Fibroblast of skin of abdomen (primary cell): Measurements from ENCODE around the gene DENND4A.
"Not testable (repeated sequence)": the region's sequence is repeated elsewhere in the genome, so short reads cannot be mapped to it uniquely, and the experiment has no call there.

Experiments used
- DNase-seq: peaks from one replicate; pipeline ENCODE4 v3.0.0-alpha.2; 2013

DENND4A gene

DNA sequence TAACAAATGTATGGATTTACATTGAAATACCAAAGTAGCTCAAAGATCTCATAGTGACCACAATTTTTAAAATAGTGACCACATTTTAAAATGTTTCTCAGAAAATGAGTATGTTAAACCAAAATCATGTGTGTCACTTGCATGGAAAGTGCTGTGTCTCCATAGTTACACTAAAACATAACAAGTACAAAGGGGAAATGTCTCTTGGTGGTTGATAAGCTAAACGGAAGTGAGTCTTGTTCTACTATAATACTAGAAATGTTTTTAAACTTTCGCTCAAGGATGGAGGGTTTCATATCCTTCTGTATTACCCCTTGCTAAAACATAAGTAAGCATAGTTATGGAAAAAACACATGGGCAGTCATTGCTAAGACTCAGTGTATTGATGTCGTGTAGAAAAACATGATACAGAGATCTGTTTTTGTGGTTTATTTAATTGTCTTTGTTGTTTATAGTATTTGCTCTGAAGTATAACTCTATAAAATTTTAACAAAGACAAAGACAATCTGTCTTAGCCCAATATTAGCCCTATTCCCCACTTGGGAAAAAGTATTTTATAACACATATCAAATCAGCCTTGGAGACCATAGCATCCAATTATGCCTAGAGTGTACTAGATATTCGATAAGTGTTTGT, 27.0 kb upstream of the DENND4A start:
- no peak for DNase-seq

DNA sequence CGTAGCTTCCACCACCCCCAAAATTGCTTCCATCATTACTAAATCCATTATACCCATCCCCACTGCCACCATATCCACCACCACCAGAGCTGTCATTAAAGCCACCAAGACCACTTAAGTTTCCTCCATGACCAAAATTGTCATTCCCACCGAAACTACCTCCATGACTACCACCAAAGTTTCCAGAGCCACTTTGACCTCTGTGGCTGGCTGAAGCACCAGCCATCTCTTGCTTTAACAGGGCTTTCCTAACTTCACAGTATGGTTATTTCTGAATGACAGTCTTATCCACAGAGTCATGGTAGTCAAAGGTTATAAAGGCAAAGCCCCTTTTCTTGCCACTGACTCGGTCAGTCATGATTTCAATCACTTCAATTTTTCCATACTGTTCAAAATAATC, 24.3 kb upstream of the DENND4A start:
- no peak for DNase-seq

DNA sequence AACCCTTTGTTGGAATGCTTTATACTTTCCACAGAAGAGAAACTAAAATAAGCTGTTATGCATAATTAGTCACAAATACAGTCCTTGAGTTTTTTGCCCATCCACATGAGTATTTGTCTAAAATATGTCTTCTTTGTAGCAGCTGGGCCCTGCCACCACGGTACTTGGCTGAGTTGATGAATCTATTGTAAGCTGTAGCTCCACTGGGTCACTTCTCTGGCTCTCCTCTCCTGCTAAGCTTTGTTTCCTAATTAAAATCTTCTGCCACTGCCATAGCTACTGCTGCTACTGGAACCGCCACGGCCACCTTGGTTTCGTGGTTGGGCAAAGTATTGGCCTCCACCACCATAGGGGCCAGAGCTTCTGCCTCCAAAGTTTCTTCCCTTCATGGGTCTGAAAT, 23.9 kb upstream of the DENND4A start:
- DNase-seq = not testable (repeated sequence)

DNA sequence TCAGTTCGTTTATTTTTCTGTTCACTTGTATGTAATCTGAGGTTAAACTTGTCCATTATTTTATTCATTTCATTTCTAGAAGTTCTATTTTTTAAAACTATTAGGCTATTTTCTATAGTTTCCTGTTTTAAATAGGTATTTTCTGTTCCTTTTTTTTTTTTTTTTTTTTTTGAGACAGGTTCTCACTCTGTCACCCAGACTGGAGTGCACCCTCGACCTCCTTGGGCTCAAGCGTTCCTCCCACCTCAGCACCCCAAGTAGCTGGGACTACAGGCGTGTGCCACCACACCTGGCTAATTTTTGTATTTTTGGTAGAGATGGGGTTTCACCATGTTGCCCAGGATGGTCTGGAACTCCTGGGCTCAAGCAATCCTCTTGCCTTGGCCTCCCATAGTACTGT, 22.2 kb upstream of the DENND4A start:
- DNase-seq = not testable (repeated sequence)

DNA sequence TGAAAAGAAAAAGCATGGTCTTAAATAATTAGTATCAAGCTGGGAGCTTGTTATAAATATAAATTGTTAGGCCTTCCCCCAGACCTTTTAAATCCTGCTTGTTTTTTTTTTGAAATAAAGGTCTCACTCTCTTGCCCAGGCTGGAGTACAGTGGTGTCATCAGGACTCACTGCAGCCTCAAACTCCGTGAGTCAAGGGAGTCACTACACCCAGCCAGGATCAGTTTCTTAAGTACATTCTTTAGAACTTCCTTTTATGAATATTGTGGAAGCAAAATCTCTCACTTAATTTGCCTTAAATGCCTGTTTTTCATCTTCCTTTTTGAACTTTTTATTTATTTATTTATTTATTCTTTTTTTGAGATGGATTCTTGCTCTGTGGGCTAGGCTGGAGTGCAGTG, 20.8 kb upstream of the DENND4A start:
- DNase-seq = no peak

DNA sequence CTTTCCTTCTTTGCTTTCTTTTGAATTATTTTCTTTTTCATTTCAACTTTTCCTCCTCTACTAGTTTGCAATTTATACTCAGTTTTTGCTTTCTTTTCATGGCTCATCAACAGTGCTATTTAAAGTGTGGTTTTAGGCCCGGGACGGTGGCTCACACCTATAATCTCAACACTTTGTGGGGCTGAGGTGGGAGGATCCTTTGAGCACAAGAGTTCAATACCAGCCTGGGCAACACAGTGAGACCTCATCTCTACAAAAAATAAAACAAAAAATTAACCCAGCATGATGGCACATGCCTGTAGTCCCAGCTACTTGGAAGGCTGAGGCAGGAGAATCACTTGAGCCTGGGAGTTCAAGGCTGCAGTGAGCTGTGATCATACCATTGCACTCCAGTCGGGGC, 20.4 kb upstream of the DENND4A start:
- DNase-seq = no peak

DNA sequence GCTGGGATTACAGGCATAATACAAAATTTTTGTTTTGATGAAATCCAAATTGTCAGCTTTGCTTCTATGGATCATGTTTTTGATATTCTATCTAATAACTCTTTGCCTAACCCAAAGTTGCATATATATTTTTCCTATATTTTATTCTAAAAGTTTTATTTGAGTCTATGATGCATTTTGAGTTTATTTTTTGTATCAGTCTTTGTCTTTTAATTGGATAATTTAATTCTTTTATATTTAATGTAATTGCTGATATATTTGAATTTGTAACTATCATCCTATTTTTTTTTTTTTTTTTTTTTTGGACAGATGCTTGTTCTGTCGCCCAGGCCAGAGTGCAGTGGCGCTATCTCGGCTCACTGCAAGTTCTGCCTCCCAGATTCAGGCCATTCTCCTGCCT, 19.7 kb upstream of the DENND4A start:
- DNase-seq = no peak

DNA sequence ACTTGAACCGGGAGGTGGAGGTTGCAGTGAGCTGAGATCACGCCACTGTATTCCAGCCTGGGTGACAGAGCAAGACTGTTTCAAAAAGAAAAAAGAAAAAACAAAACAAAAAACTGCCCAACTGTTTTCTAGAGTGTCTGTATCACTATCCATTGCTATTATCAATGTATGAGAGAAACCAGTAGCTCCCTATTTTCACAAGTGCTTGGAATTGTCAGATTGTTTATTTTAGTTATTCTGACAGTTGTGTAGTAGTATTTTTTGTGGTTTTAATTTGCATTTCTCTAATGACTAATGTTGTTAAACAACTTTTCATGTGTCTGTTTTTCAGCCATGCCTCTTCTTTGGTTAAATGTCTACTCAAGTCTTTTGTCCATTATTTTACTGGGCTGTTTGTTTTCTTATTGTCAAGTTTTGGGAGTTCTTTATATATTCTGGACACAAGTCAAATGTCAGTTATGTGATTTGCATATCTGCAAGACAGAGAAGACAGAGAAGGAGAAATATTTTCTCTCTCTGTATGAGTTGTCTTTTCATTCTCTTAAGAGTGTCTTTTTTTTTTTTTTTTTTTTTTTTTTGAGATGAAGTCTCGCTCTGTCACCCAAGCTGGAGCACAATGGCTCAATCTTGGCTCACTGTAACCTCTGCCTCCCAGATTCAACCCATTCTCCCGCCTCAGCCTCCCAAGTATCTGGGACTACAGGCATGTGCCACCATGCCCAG, 19.1 kb upstream of the DENND4A start:
- DNase-seq = not testable (repeated sequence)

DNA sequence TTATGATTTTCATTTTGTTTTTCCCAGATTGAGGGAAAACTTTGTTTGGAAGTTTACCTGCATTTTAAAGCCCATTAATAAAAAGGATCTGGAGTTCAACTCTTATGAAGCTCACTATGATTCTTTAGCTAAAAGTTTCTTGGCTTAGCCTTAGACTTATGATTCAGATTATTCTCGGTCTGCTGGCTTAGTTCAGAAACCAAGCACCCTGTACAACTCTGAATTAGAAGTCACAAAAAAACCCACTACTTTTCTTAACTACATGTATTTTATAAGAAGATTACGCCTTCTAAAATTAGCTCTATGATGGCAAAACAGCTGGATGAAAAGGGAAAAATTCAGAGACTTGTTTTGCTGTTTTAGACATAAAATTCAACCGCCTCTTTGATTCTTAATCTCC, 14.3 kb upstream of the DENND4A start:
- no peak for DNase-seq

DNA sequence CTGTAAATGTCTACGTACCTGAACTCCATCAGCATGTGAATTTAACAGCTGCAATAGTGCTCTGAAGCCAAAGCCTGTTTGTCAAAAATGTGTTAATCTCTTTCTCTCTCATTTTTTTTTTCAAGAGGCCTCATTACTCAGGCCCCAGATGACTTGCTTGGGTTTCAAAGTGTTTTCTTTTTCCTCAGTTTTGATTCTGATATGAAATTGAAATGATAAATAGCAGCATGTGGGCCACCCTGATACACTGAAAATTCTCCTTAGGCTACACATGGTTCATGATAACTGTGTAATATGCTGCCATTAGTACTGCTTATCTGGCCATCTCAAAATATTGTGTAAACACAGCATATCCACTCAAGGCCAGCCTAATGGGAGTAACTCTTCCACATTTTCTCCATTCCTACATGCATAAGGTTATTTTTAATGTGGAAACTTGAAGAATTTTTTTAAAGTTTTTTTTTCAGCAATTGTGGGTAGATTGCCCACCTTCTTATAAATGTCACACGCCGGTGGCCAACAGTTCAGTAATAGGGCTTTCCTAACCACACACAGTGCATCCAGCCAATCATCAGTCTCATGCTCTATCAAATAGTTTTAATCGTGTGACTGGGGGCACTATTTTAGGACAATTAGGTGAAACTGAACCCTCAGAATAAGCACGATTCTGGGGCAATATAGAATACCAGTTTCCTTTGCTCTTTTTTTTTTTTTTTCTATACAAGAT, 13.1 kb upstream of the DENND4A start:
- DNase-seq = no peak

DNA sequence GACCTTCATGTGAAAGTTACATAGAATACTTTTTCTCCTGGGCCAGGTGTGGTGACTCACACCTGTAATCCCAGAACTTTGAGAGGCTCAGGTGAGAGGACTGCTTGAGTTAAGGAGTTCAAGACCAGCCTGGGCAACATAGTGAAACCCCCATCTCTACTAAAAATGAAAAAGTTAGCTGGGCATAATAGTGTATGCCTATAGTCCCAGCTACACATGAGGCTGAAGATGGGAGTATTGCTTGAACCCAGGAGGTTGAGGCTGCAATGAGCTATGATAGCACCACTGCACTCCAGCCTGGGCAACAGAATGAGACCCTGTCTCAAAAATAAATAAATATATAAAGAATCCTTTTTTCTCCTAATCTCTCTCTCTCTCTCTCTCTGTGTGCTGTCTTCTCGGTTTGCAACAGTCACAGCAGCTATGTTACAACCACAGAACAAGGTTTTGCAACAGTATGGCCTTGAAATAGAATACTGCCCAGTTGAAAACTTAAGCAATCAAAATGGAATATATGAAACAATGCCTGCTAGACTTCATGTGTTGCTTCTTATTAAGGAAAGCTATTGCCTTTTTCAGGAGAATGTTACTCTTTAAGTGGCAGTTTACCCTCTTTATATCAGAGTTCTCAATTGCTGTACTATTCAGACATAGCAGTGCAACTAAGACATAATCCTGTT, 12.3 kb upstream of the DENND4A start:
- peak; percentile 32 for DNase-seq

DNA sequence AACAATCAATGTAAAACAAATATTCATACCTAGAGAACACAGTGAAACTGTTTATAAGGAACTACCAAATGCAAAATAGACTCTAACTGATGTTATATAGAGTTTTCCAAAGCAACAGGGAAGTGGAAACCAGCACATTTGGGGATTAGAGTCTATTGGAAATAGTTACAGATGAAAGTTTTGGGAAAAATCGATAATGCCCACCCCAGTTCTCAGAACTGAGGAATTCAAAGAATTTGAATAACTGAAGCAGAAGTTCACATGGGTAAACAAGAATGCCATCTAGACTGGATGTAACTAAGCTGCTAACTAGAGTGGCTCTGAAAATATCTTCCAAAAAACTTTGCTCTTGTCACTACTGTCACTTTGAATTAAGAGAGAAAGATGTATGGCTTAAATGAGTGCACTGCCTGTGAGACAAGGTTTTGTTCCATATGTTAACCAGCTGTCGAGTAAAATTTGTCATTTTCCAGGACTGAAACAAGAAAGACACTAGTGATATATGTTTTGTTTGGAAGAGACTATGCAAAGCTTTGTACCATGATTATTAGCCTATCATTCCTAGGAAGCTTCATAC, 9.2 kb upstream of the DENND4A start:
- no peak for DNase-seq

DNA sequence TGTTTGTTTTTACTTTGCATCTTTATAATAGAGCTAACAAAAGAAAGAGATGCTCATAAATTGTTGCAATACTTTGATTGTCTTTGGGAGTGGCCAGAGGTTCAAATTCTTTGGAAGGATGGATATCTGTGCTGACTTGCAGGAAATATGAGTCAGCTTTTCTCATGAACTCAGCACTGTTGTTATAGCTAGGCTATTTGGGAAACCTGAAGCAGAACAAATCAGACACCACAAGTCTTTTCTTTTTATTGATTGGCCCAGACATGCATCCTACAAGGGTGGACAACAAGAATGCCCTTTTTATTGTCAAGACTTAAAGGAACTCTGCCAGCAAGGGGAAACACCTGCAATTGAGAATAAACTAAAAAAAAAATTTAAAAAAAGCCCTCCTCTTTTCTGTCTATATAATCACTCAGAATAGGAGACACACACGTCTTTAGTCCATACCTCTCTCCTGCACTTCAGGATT, 4.6 kb upstream of the DENND4A start:
- peak; percentile 57 for DNase-seq

DNA sequence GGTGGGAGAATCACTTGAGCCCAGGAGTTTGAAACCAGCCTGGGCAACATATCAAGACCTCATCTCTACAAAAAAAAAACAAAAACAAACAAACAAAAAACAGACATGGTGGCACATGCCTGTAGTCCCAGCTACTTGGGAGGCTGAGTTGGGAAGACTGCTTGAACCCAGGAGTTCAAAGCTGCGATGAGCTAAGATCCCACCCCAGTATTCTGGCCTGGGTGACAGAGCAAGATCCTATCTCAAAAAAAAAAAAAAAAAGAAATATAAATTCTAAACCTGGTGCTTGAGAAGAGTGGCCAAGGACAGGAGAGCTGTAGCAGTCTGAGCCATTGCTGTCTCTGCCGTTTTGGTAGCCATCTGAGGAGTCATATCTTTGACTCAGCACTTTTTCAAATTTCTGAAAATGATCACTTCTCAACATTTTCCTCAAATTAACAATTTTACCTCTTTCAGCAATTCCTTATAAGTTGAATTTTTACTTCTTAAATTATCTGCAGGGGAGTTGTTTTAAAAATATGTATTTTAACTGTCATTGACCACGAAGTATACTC, 3.6 kb upstream of the DENND4A start:
- DNase-seq = no peak

DNA sequence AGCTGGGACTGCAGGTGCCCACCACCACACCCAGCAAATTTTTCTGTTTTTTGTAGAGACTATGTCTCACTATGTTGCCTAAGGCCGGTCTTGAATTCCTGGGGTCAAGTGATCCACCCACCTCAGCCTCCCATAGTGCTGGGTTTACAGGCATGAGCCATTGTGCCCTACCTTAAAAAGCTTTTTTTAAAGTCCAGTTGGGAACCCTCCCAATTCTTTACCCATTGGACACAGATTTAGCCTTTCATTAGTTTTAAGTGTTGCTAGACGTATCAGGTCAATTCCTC, 1.7 kb upstream of the DENND4A start:
- no peak for DNase-seq

DNA sequence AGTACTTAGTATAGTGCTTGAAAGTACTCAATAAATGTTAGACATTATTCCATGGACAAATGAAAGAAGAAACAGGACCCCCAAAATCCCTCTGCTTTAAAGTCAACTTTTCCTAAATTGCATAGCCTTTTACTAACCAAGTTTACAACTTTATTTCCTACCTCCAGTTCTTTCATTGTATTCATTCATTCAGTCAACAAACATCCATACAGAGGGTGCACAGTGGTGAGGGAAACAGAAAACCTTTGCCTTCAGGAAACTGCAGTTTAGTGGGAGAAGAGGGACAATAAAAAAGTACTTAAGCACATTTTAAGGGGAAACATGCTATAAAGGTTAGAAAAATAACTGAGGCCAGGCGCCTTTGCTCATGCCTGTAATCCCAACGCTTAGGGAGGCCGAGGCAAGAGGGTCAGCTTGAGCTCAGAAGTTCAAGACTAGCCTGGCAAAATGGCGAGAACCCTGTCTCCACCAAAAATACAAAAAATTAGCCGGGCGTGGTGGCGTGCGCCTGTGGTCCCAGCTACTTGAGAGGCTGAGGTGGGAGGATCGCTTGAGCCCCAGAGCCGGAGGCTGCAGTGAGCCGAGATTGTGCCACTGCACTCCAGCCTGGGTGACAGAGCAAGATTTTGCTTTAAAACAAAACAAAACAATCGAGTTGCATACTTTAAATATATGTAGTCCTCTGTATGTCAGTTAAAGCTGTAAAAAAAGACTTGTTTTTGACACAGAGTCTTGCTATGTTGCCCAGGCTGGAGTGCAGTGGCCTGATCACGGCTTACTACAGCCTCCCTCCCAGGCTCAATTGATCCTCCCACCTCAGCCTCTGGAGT, 1.1 kb upstream of the DENND4A start:
- DNase-seq = no peak

DNA sequence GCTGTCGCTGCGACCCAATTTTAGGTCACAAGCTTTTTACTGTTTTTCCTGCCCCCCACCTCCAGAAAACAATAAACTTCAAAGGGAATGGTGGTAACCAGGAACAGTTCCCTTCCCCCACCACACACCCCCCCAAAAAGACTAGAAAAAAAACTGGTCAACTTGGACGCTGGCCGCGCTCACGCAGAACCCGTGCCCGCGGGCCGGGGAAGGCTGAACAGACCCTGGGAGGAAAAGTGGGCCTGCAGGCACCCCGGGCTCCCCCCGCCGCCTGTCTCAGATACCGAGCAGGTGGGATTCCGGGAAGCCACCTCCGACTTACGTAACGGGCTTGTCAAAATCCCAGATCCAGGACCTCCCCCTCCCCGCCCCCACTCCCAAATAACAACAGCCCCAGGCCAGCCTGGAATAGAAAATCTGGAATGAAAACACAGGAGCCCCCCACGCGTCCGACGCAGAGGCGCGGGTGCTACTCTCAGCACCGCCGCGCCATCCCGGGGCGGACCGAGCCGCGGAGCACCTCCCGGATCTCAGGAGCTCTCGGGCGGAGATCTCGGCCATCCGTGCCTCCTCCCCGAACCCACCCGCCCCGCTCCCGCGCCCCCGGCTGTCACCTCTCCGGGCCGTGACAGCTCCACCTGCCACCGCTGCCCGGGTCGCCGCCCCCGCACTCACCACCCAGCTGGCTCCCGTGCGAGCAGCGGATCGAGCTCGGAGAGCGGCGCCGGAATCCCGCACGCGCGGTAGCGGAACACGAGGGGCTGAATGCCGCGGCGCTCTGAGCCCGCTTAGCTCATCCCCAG, 557 bp downstream of the DENND4A start:
- DNase-seq = peak; percentile 32

DNA sequence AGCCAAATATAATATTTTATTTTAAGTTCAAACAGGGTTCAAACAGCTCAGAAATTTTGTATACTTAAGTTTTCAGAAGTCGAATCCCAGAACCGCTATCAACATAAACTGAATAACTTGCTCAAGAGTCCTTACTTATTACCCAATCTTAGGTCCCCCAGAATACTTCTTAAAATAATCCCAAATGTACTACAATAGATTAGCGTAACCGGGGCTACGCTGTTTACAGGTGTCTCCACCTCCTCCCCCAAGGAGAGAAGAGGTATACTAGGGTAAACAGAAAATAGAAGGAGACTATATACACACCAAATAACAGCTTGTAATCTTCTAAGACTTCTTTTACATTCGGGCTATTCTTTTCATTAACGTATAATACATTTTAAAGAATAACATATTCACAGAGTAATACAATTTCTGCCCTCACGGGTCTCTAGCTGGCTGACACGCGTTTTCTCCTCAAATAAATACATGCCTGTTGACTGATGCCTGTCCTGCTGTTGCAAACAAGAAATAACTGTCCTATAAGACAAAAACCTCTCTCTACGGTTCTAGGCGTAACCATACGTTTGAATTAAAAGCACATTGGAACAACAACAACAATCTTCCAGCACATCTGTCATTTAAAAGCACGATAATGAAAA, 1.3 kb downstream of the DENND4A start:
- no peak for DNase-seq

DNA sequence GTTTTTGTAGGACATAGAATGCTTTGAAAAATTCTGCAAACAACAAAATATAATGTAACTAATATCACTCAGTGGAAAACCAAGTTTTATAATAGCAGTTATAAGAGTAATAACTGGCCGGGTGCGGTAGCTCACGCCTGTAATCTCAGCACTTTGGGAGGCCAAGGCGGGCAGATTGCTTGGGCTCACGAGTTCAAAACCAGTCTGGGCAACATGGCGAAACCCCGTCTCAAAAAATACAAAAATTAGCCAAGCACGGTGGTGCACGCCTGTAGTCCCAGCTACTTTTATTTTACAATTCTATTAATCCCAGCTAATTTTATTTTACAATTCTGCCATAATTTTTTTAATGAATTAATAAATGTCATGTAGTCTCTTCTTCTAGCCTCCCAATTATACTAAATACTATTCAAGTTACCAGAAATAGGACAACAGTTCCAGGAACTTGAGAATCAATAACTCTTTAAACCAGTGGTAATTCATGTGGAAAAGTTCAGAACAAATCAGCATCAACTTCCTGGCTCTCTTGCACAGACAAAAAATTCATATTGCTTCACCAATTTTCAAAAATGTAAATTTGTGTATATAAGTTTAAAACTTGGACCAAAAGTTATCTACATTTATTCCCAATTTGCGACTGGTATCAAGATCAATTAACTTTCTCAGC, 2.2 kb downstream of the DENND4A start:
- DNase-seq = no peak

DNA sequence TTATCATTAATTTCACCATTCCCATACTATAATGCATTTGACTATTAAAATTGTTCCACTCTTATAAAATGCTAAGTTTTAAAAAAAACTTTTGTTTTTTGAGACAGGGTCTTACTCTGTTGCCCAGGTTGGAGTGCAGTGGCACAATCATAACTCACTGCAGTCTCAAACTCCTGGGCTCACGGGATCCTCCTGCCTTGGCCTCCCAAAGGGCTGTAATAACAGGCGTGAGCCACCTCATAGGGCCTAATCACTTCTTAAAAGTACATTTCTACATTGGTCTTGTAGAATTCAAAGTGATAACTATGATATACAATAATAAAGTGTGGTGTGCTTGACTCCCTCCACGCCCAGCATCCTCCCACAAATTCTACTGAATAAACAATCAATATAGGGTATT, 3.0 kb downstream of the DENND4A start:
- DNase-seq = no peak
